Keratinocyte (primary cell): ENCODE results near the gene PGLYRP2.

ENCODE experiments used
- CTCF ChIP-seq, 3 experiments: IDR thresholded peaks in 1 of 3; conservative IDR thresholded peaks in 1 of 3; optimal IDR thresholded peaks in 1 of 3; 2 replicates in 2 of 3; 3 replicates in 1 of 3; pipeline versions ENCODE3 to v1.5.1; 2011; ENCODE audit warnings: low read length in 3 of 3, mild to moderate bottlenecking in 3 of 3, moderate library complexity in 2 of 3, control low read depth in 1 of 3, inconsistent platforms in 1 of 3; ENCODE audit not compliant: insufficient read depth in 2 of 3; ENCODE audit errors: extremely low read depth in 1 of 3
- EZH2 ChIP-seq: IDR thresholded peaks from one replicate; pipeline ENCODE4 v1.6.1; 2012; ENCODE audit warnings: inconsistent platforms, mild to moderate bottlenecking, low read length, moderate library complexity

- no peak for TF ChIP-seq CTCF (optimal IDR thresholded peaks at IDR 0.05 in 1 of 3, IDR thresholded peaks at IDR 0.05 in 1 of 3, conservative IDR thresholded peaks at IDR 0.05 in 1 of 3; ENCODE audit: extremely low read depth in 1 of 3, insufficient read depth in 2 of 3, low read length in 3 of 3)
- no peak for TF ChIP-seq EZH2
Measured at GRCh38 chr19:15507068-15508034, 28.1 kb upstream of the PGLYRP2 start.
